ENCODE results near the gene ABCA7. TPM values are rescaled to one million over a fixed set of nuclear protein-coding genes. Genes with fewer than 3 reads are reported as not detected.

The ABCA7 gene
- total RNA-seq, 2 experiments from 2014 or later = 75.9 to 87.5 TPM

DNA sequence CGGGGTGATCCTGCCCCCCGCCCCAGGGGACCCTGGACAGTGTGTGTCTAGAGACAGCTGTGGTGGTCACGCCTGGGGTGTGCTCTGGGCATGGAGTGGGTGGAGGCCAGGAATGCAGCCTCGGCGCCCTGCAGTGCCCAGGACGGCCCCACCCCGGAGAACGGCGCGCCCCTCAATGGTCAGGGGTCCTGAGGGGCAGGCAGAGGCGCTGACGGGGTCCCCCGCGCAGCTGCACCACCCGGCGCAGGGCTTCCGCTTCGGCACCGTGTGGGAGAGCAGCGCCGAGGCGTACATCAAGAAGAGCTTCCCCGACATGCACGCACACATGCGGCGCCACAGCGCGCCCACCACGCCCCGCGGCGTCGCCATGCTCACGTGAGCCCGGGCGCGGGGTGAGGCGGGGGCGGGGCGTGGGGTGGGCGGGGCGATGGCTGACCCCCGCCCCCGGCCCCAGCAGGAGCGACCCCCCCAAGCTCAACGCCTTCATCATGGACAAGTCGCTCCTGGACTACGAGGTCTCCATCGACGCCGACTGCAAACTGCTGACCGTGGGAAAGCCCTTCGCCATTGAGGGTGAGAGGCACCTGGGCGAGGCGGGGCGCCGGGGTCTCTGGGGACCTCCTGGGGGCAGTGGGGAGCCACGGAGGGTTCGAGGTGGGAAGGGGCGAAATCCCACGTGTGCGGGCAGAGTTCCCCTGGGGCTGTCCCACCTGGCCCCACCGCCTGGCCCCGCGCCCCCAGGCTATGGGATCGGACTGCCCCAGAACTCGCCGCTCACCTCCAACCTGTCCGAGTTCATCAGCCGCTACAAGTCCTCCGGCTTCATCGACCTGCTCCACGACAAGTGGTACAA, 32.3 kb upstream of the ABCA7 start:
- CTCF ChIA-PET = no interaction called here
- Mint-ChIP-seq H3K27ac (no peak overlapping the region), H3K27me3 (peaks cover 2% of the 10 kb centered on the region), H3K4me3 (no peak overlapping the region), H3K36me3 (ENCODE audit: low read depth) (peaks cover 4% of the 10 kb centered on the region), H3K9me3 (no peaks in the 10 kb centered on the region), H3K4me1 (no peaks in the 10 kb centered on the region)
- POLR2A ChIA-PET = no interaction called here
- DNase-seq = no peak

GRCh38 chr19:1008268-1009040, 31.5 kb upstream of the ABCA7 start:
- Mint-ChIP-seq H3K27ac (no peak overlapping the region), H3K9me3 (no peaks in the 10 kb centered on the region), H3K4me3 (no peak overlapping the region), H3K4me1 (no peaks in the 10 kb centered on the region), H3K27me3 (no peaks in the 10 kb centered on the region), H3K36me3 (ENCODE audit: low read depth) (peaks cover 4% of the 10 kb centered on the region)
- POLR2A ChIA-PET = no interaction called here
- no peak for DNase-seq
- CTCF ChIA-PET = no interaction called here

GRCh38 chr19:1009041-1009980, 30.6 kb upstream of the ABCA7 start:
- no peak for DNase-seq
- Mint-ChIP-seq H3K27me3 (no peaks in the 10 kb centered on the region), H3K4me1 (no peaks in the 10 kb centered on the region), H3K27ac (no peak overlapping the region), H3K36me3 (ENCODE audit: low read depth) (peaks cover 4% of the 10 kb centered on the region), H3K4me3 (no peak overlapping the region), H3K9me3 (no peaks in the 10 kb centered on the region)
- POLR2A ChIA-PET = no interaction called here
- CTCF ChIA-PET = no interaction called here

- Mint-ChIP-seq H3K36me3 (ENCODE audit: low read depth) (peaks cover 4% of the 10 kb centered on the region), H3K9me3 (no peaks in the 10 kb centered on the region), H3K4me3 (no peak overlapping the region), H3K27ac (no peak overlapping the region), H3K4me1 (no peaks in the 10 kb centered on the region), H3K27me3 (no peaks in the 10 kb centered on the region)
- DNase-seq = no peak
- ChIA-PET POLR2A (interaction anchor here (0.6 kb wide), 1 partner anchor 630 kb away, joined by 3 read pairs; no protein-coding TSS in a partner anchor), CTCF (no interaction called here)
Observed at GRCh38 chr19:1009981-1010538, 29.8 kb upstream of the ABCA7 start.

DNA sequence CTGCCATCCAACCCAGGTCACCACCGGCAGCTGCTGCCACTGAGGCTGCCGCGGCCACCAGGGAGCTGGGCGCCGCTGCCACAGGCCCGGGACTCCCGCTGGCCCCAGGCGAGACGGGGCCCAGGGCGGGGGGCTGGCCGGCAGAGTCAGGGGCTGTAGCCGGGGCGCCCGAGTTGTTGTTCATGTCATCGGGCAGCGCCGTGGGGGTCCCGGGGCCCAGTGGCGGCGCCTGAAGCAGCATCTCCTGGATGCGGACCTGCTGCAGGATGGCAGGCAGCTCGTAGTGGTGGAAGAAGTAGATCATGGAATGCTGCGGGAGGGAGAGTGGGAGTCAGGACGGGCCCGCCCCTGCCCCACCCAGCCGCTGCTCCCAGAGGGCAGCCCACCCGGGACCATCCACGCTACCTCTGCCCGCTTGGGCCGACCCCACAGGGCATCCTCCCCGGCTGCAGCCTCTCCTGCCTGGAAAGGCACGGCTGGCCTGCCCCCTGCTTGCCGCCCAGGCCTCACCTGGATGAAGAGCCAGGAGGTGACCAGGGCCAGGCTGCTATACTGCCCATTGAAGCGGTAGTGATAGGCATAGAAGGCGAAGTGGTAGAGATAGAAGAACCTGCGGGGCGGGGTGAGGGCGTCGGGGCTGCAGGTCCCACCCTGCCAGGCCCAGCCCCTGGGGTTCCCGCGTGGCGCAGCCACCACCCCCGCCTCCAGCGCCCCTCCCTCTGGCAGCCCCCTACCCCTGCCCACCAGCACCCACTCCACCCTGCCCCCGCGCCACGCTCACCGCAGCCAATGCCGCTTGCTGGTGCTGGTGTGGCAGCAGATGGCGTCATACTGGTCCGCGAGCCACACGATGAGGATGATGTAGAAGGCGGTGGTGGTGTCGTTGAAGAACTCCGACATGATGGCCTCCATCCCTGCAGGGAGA, 29.1 kb upstream of the ABCA7 start:
- Mint-ChIP-seq H3K27me3 (no peaks in the 10 kb centered on the region), H3K4me1 (no peaks in the 10 kb centered on the region), H3K4me3 (no peak overlapping the region), H3K36me3 (ENCODE audit: low read depth) (peaks cover 4% of the 10 kb centered on the region), H3K27ac (no peak overlapping the region), H3K9me3 (no peaks in the 10 kb centered on the region)
- POLR2A ChIA-PET = interaction anchor here (0.6 kb wide), 1 partner anchor 630 kb away, joined by 3 read pairs; no protein-coding TSS in a partner anchor
- DNase-seq = no peak
- CTCF ChIA-PET = no interaction called here

DNA sequence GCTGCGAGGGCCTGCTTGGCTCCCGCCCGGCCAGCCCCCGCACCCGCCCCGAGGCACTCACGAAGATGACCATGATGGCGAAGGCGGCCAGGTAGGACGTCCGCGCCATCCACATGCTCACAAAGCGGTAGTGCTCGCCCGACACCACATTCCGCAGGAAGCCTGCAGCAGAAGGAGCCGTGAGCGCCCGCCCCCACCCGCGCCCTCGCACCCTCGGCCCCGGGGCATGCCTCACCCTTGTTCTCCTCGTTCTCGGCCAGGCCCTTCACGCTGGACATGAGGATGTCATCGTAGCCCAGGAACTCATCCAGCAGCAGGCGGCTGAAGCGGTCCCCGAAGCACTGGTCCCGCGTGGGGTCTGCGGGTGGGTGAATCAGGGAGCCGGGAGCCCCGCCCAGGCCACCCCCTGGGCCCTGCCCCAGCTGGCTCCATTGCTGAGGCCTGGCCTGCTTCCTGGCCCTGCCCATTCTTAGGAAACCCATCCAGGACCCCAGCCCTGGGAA, 28.0 kb upstream of the ABCA7 start:
- H3K4me3 Mint-ChIP-seq = no peak overlapping the region
- DNase-seq = no peak
- no peaks in the 10 kb centered on the region for H3K27me3 Mint-ChIP-seq
- peaks cover 2% of the 10 kb centered on the region for H3K4me1 Mint-ChIP-seq
- H3K27ac Mint-ChIP-seq = no peak overlapping the region
- H3K9me3 Mint-ChIP-seq = no peaks in the 10 kb centered on the region
- POLR2A ChIA-PET = no interaction called here
- CTCF ChIA-PET = no interaction called here
- peaks cover 6% of the 10 kb centered on the region for H3K36me3 Mint-ChIP-seq (ENCODE audit: low read depth)

- DNase-seq = no peak
- Mint-ChIP-seq H3K27me3 (no peaks in the 10 kb centered on the region), H3K9me3 (no peaks in the 10 kb centered on the region), H3K4me3 (no peak overlapping the region), H3K36me3 (ENCODE audit: low read depth) (peaks cover 7% of the 10 kb centered on the region), H3K4me1 (peaks cover 6% of the 10 kb centered on the region), H3K27ac (no peak overlapping the region)
- ChIA-PET CTCF (no interaction called here), POLR2A (no interaction called here)
Observed at GRCh38 chr19:1012334-1012733, 27.6 kb upstream of the ABCA7 start.

GRCh38 chr19:1013218-1013617, 26.7 kb upstream of the ABCA7 start:
- no peaks in the 10 kb centered on the region for H3K27me3 Mint-ChIP-seq
- no peak for DNase-seq
- ChIA-PET POLR2A (no interaction called here), CTCF (no interaction called here)
- H3K4me1 Mint-ChIP-seq = peaks cover 15% of the 10 kb centered on the region
- no peaks in the 10 kb centered on the region for H3K9me3 Mint-ChIP-seq
- no peak overlapping the region for H3K4me3 Mint-ChIP-seq
- no peak overlapping the region for H3K27ac Mint-ChIP-seq
- peaks cover 7% of the 10 kb centered on the region for H3K36me3 Mint-ChIP-seq (ENCODE audit: low read depth)

GRCh38 chr19:1014161-1015060, 25.5 kb upstream of the ABCA7 start:
- H3K36me3 Mint-ChIP-seq (ENCODE audit: low read depth) = peaks cover 6% of the 10 kb centered on the region
- H3K9me3 Mint-ChIP-seq = no peaks in the 10 kb centered on the region
- DNase-seq = no peak
- peaks cover 25% of the 10 kb centered on the region for H3K4me1 Mint-ChIP-seq
- no peak overlapping the region for H3K27ac Mint-ChIP-seq
- H3K4me3 Mint-ChIP-seq = no peak overlapping the region
- POLR2A ChIA-PET = no interaction called here
- CTCF ChIA-PET = interaction anchor here (0.9 kb wide), 1 partner anchor 92 kb away, joined by 5 read pairs; no protein-coding TSS in a partner anchor
- no peaks in the 10 kb centered on the region for H3K27me3 Mint-ChIP-seq

GRCh38 chr19:1015061-1015781, 24.7 kb upstream of the ABCA7 start:
- H3K27ac Mint-ChIP-seq = no peak overlapping the region
- H3K9me3 Mint-ChIP-seq = no peaks in the 10 kb centered on the region
- no peak overlapping the region for H3K4me3 Mint-ChIP-seq
- ChIA-PET CTCF (interaction anchor here (0.9 kb wide), 1 partner anchor 93 kb away, joined by 5 read pairs; no protein-coding TSS in a partner anchor), POLR2A (no interaction called here)
- peaks cover 4% of the 10 kb centered on the region for H3K36me3 Mint-ChIP-seq (ENCODE audit: low read depth)
- peaks cover 25% of the 10 kb centered on the region for H3K4me1 Mint-ChIP-seq
- H3K27me3 Mint-ChIP-seq = no peaks in the 10 kb centered on the region
- DNase-seq = no peak
